Measurements from ENCODE around the gene RIN3. TPM values are rescaled to one million over a fixed set of nuclear protein-coding genes. Genes with fewer than 3 reads are reported as not detected.

Gene RIN3
- total RNA-seq, 2 donors from 2014 or later = 47.4 to 54.2 TPM

GRCh38 chr14:92565718-92566115 is 52.1 kb downstream of the RIN3 start:
- H3K27me3 ChIP-seq (replicated peaks; ENCODE audit: insufficient read depth) = no peaks in the 10 kb centered on the region
- H3K36me3 ChIP-seq = no peaks in the 10 kb centered on the region
- DNase-seq (ENCODE audit: low spot score) = no peak
- peak overlapping the region in 1 of 2 donors; percentile 40 for H3K27ac ChIP-seq
- no peak overlapping the region for H3K4me3 ChIP-seq
- no peaks in the 10 kb centered on the region for H3K9me3 ChIP-seq
- TF ChIP-seq CTCF (IDR thresholded peaks at IDR 0.05) = no peak
- H3K4me1 ChIP-seq (ENCODE audit: control insufficient read depth in 1 of 2, low read depth in 2 of 2) = peaks cover 28 to 62% of the 10 kb centered on the region in 2 donors
- ATAC-seq (ENCODE audit: insufficient number of reproducible peaks, low FRiP score, low read depth) = no peak

- Histone ChIP-seq H3K36me3 (no peaks in the 10 kb centered on the region), H3K27ac (no peak overlapping the region), H3K9me3 (no peaks in the 10 kb centered on the region), H3K4me3 (no peak overlapping the region), H3K4me1 (ENCODE audit: control insufficient read depth in 1 of 2, low read depth in 2 of 2) (peaks cover 25 to 54% of the 10 kb centered on the region in 2 donors), H3K27me3 (replicated peaks; ENCODE audit: insufficient read depth) (no peaks in the 10 kb centered on the region)
- ATAC-seq (ENCODE audit: insufficient number of reproducible peaks, low FRiP score, low read depth) (no peak), DNase-seq (ENCODE audit: low spot score) (no peak)
- TF ChIP-seq CTCF (IDR thresholded peaks at IDR 0.05) = no peak
Measured at GRCh38 chr14:92567173-92567725, 53.7 kb downstream of the RIN3 start.

GRCh38 chr14:92568621-92569479 is 55.3 kb downstream of the RIN3 start:
- no peak for ATAC-seq (ENCODE audit: insufficient number of reproducible peaks, low FRiP score, low read depth)
- Histone ChIP-seq H3K27ac (no peak overlapping the region), H3K9me3 (no peaks in the 10 kb centered on the region), H3K27me3 (replicated peaks; ENCODE audit: insufficient read depth) (no peaks in the 10 kb centered on the region), H3K4me1 (ENCODE audit: control insufficient read depth in 1 of 2, low read depth in 2 of 2) (peaks cover 12 to 39% of the 10 kb centered on the region in 2 donors), H3K36me3 (no peaks in the 10 kb centered on the region), H3K4me3 (no peak overlapping the region)
- no peak for DNase-seq (ENCODE audit: low spot score)
- TF ChIP-seq CTCF (IDR thresholded peaks at IDR 0.05) = no peak

GRCh38 chr14:92570674-92571262 is 57.2 kb downstream of the RIN3 start:
- Histone ChIP-seq H3K36me3 (no peaks in the 10 kb centered on the region), H3K27ac (no peak overlapping the region), H3K27me3 (replicated peaks; ENCODE audit: insufficient read depth) (no peaks in the 10 kb centered on the region), H3K4me1 (ENCODE audit: control insufficient read depth in 1 of 2, low read depth in 2 of 2) (peaks cover 0 to 20% of the 10 kb centered on the region in 2 donors), H3K9me3 (no peaks in the 10 kb centered on the region), H3K4me3 (no peak overlapping the region)
- TF ChIP-seq CTCF (IDR thresholded peaks at IDR 0.05) = no peak
- DNase-seq (ENCODE audit: low spot score) = no peak
- ATAC-seq (ENCODE audit: insufficient number of reproducible peaks, low FRiP score, low read depth) = no peak

- no peaks in the 10 kb centered on the region for H3K36me3 ChIP-seq
- H3K4me3 ChIP-seq = no peak overlapping the region
- no peak overlapping the region for H3K27ac ChIP-seq
- DNase-seq (ENCODE audit: low spot score) (no peak), ATAC-seq (ENCODE audit: insufficient number of reproducible peaks, low FRiP score, low read depth) (no peak)
- H3K27me3 ChIP-seq (replicated peaks; ENCODE audit: insufficient read depth) = no peaks in the 10 kb centered on the region
- no peak for TF ChIP-seq CTCF (IDR thresholded peaks at IDR 0.05)
- H3K4me1 ChIP-seq (ENCODE audit: control insufficient read depth in 1 of 2, low read depth in 2 of 2) = peaks cover 0 to 16% of the 10 kb centered on the region in 2 donors
- no peaks in the 10 kb centered on the region for H3K9me3 ChIP-seq
Measured at GRCh38 chr14:92572050-92572449, 58.5 kb downstream of the RIN3 start.

Measured in thoracic aorta (tissue), 2 donors.